NCI-H510A treated with DMSO at 0.1 percent for 48 hours (cell line): ENCODE data around the gene MAP3K15.

ENCODE experiments used
- DNase-seq: peaks from one replicate; lab custom pipeline; 2025; lab: John Stamatoyannopoulos, UW

The MAP3K15 gene

DNA sequence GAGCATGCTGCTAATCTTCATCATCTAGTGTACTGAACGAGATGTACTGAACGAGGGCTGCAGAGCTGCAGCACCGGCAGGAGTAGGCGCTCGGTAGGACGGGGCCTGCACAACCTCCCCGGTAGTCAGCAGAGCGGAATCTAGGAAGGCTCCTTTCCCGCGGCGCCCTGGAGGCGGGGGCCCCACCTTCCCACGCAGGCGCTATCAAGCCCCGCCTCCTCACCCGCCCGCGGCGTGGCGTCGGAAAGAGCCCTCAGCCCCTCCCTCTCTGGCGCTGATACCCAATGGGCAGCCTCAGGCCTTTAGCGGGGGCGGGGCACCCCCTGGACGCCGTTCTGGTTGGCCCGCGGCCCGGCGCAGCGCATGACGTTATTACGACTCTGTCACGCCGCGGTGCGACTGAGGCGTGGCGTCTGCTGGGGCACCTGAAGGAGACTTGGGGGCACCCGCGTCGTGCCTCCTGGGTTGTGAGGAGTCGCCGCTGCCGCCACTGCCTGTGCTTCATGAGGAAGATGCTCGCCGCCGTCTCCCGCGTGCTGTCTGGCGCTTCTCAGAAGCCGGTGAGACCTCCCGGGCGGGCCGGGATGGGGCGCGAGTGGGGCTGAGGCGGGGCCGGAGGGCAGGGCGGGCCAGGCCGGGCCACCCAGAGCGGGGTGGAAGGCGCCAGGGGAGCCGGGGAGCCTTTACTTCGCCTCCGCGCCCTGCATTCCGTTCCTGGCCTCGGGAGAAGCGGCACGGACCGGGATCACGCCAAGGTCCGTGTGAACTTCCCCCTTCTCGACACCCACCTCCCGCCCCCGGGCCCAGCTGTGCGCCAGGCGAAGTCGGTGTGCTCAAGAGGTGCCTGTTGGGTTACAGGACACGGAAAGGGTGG, 171.5 kb downstream of the MAP3K15 start, which contains the start of gene PDHA1:
Gene PDHA1 (plus strand): TSS at position 393 of the 874 bp plus-strand sequence. CDS start 111 bp downstream, at position 504.
- DNase-seq = peak; percentile 87

DNA sequence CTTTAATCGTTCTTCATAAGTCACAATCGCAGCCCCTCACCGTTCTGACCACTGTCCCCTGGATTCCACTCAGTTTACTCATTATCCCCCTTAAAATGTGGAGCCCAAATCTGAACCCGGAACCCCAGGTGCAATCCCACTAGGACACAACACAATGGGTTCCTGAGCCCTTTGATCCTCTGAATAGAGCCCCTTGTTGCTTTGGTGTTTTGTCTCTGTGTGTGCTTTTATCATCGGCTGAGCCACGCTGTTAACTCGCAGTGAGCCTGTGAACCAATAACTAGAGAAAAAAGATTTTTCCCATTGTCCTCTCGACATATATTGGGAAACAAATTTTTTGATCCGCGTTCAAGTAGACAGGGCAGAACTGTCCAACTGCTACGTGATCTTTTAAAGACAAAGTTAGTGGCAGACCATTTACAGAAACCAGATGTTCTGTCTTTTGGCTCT, 172.2 kb downstream of the MAP3K15 start:
- no peak for DNase-seq

DNA sequence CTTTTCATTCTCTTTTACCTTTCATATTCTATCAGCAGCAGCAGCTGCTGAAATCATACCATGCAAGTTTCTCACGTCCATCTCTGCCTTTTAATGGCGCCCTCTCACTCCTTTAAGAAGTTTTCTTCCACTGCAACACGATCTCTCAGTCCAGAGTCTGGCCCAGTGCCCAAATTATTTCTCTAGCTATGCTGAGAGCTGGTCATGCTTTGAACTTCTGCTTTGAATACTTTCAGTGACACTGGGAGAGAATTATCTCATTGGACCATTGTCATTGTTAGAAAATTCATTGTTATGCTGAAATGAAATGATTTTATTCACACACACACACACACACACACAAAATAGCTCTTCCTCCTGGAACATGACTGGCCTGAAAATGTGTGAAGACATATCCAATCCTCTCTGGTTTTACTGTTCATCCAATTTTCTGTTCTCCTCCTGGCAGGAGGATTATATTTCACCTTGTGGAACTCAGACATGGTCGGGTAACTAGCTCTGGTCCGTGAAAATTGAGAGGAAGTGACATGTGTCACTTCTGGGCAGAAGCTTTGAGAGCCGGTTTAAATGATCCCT, 172.9 kb downstream of the MAP3K15 start:
- DNase-seq = peak; percentile 2

DNA sequence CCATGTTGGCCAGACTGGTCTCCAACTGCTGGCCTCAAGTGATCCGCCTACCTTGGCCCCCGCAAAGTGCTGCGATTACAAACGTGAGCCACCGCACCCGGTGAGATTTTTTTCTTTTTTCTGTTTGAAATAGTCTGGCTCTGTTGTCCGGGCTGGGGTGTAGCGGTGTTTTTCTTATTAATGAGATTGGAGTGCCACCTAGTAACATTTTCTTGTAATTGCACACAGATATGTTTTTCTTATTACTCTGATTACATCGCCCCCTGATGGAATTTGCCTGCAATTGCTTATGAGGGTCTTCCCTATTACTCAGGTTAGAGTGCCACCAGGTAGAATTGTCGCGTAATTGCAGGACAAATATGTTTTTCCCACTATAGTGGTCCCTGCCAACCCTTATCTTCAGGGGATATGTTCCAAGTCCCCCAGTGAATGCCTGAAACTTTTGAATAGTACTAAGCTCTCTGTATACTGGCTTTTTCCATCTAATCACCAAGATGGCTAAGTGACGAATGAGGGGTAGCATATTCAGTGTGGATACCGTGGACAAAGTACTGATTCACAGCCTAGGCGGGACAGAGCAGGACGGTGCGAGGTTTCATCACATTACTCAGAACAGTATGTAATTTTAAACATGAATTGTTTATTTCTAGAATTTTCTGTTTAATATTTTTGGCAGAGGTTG, 180.2 kb downstream of the MAP3K15 start:
- no peak for DNase-seq

DNA sequence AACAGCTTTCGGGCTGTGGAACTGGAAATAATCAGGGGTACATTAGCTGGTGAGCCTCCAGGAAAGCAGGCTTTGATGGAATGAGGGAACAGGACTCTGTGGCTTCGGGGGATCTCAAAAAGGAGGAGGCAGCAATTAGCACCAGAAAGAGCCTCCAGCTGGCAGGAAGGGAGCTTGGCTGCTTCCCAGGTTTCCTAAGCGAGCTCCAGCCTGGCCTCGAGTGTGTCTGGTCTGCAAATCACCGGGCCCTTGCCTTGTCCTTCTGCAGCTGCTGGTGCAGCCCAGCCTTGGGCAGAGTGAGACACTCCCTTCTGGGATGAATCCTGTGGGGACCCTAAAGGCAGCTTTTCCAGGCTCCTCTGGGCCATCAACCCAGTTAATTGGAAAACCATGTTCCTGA, 182.3 kb downstream of the MAP3K15 start:
- peak; percentile 0 for DNase-seq

DNA sequence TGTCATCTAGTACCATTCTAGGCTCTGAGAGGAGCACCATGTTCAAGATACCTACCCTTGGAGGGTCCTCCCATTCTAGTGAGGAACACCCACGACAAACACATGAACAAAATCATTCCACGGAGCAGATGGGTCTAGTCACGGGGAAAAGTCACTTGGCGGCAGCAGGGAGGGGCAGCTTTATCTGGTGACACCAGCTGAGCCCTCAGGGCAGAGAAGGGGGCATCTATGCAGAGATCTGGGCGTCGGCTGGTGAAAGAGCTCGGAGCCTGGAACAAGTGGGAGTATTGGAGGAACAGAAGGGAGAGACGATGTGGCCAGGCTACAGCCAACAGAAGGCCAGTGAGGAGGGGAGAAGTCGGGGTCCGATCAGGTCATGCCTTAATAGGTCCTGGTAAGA, 183.5 kb downstream of the MAP3K15 start:
- no peak for DNase-seq

DNA sequence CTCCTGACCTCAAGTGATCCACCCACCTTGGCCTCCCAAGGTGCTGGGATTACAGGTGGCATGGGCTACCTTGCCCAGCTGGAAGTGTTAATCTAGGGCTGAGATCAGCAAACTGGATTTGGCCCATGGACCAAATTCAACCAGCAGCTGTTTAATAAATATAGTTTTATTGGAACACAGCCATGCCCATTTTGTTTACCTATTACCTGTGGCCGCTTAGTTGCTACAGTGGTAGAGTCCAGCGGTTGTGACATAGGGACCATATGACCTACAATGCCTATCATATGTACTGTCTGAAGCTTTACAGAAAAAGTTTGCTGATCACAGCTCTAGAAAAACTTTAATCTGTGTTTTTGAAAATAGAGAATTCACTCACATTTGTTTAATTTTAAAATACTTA, 188.7 kb downstream of the MAP3K15 start:
- no peak for DNase-seq
